SK-N-SH (cell line): Measurements from ENCODE around the gene GALNTL6. TPM values are rescaled to one million over a fixed set of nuclear protein-coding genes. Genes with fewer than 3 reads are reported as not detected.

Experiments used
- CTCF ChIA-PET: fragments of 300-600, 350-600 bp; formaldehyde crosslinking; extraction: SDS; loops from one replicate; lab custom pipeline; 2021; lab: Yijun Ruan, JAX
- POLR2A ChIA-PET: fragments of 350-600 bp; sonication (Branson Sonifier 250); formaldehyde crosslinking; extraction: SDS; loops from one replicate; lab custom pipeline; 2020; ENCODE audit warnings: antibody characterized with exemption, inconsistent platforms; lab: Yijun Ruan, JAX
- DNase-seq: peaks from one replicate; pipeline ENCODE4 v3.0.0; 2012
- H2AFZ ChIP-seq: fragments of 200-600 bp; sonication (generic); 2 replicates; pipeline ENCODE4 v1.8.1; 2016; ENCODE audit warnings: antibody characterized with exemption, mild to moderate bottlenecking, low read depth
- H3F3A ChIP-seq: fragments of 200-600 bp; sonication (generic); replicated peaks from 2 replicates; pipeline ENCODE3; 2016; ENCODE audit warnings: antibody characterized with exemption, mild to moderate bottlenecking; ENCODE audit not compliant: insufficient read depth
- H3K27ac ChIP-seq, 2 experiments: fragments of 200-500 bp in 1 of 2; fragments of 200-600 bp in 1 of 2; sonication (Bioruptor generic) in 1 of 2; sonication (generic), shearing (Covaris generic) in 1 of 2; 2 replicates each; pipeline versions ENCODE4 v1.5.1 to v1.6.1; 2014 to 2016; ENCODE audit warnings: low read depth in 2 of 2, inconsistent platforms in 1 of 2, low read length in 1 of 2, mild to moderate bottlenecking in 1 of 2, mixed read lengths in 1 of 2
- H3K27me3 ChIP-seq: fragments of 200-600 bp; sonication (generic), shearing (Covaris generic); 2 replicates; pipeline ENCODE4 v1.6.1; 2016; ENCODE audit warnings: mixed run types; ENCODE audit not compliant: insufficient read depth
- H3K36me3 ChIP-seq, 2 experiments: fragments of 200-500 bp in 1 of 2; fragments of 200-600 bp in 1 of 2; sonication (Bioruptor generic) in 1 of 2; sonication (generic) in 1 of 2; replicated peaks in 1 of 2; 2 replicates each; pipeline versions ENCODE3 to v1.5.1; 2014 to 2016; ENCODE audit warnings: low read length in 1 of 2, mild to moderate bottlenecking in 1 of 2; ENCODE audit not compliant: insufficient read depth in 2 of 2, control insufficient read depth in 1 of 2
- H3K4me1 ChIP-seq, 2 experiments: fragments of 200-500 bp in 1 of 2; fragments of 200-600 bp in 1 of 2; sonication (Bioruptor generic) in 1 of 2; sonication (generic), shearing (Covaris generic) in 1 of 2; 2 replicates each; pipeline versions ENCODE4 v1.5.1 to v1.6.1; 2014 to 2016; ENCODE audit warnings: low read depth in 1 of 2, low read length in 1 of 2, mixed run types in 1 of 2; ENCODE audit not compliant: insufficient read depth in 2 of 2, control insufficient read depth in 1 of 2
- H3K4me2 ChIP-seq: fragments of 200-600 bp; sonication (generic), shearing (Covaris generic); 2 replicates; pipeline ENCODE4 v1.6.1; 2017; ENCODE audit warnings: mixed run types
- H3K4me3 ChIP-seq, 2 experiments: fragments of 200-500 bp in 1 of 2; fragments of 200-600 bp in 1 of 2; sonication (Bioruptor generic) in 1 of 2; sonication (generic), shearing (Covaris generic) in 1 of 2; 2 replicates each; pipeline versions ENCODE4 v1.5.1 to v1.8.1; 2014 to 2016; ENCODE audit warnings: low read depth in 2 of 2, inconsistent platforms in 1 of 2, low read length in 1 of 2, mild to moderate bottlenecking in 1 of 2, mixed read lengths in 1 of 2, moderate library complexity in 1 of 2
- H3K79me2 ChIP-seq: fragments of 200-600 bp; sonication (generic); 2 replicates; pipeline ENCODE4 v1.8.1; 2017; ENCODE audit warnings: mild to moderate bottlenecking; ENCODE audit not compliant: insufficient read depth
- H3K9ac ChIP-seq: fragments of 200-600 bp; sonication (generic); 2 replicates; pipeline ENCODE4 v1.6.1; 2017; ENCODE audit warnings: mixed run types
- H3K9me2 ChIP-seq: fragments of 200-600 bp; sonication (generic); 2 replicates; pipeline ENCODE4 v1.6.1; 2017; ENCODE audit warnings: mixed run types
- H3K9me3 ChIP-seq: fragments of 200-600 bp; sonication (generic); 2 replicates; pipeline ENCODE4 v1.6.1; 2017; ENCODE audit warnings: mixed run types, mild to moderate bottlenecking, moderate library complexity
- H4K20me1 ChIP-seq: fragments of 200-600 bp; sonication (generic); 2 replicates; pipeline ENCODE4 v1.6.1; 2017; ENCODE audit warnings: mild to moderate bottlenecking, mixed run types; ENCODE audit not compliant: insufficient read depth
- CTCF ChIP-seq: fragments of 200-600 bp; sonication (generic); IDR thresholded peaks from 2 replicates; pipeline ENCODE4 v1.6.1; 2017; ENCODE audit warnings: antibody characterized with exemption, mild to moderate bottlenecking, moderate library complexity
- EP300 ChIP-seq, 2 experiments: IDR thresholded peaks; 2 replicates each; pipeline versions ENCODE4 v1.4.0 to v1.6.1; 2012; ENCODE audit warnings: borderline replicate concordance in 1 of 2, low read depth in 1 of 2, low read length in 1 of 2
- EZH2phosphoT487 ChIP-seq: fragments of 200-600 bp; sonication (generic); IDR thresholded peaks from 2 replicates; pipeline ENCODE4 v1.6.1; 2017; ENCODE audit warnings: low read depth, mixed run types, mild to moderate bottlenecking, antibody characterized with exemption, moderate library complexity, borderline replicate concordance
- MAX ChIP-seq: IDR thresholded peaks from 2 replicates; pipeline ENCODE4 v1.4.0; 2012; ENCODE audit warnings: low read depth
- PBX3 ChIP-seq: IDR thresholded peaks from 2 replicates; pipeline ENCODE4; 2012
- RCOR1 ChIP-seq: fragments of 150-350 bp; IDR thresholded peaks from 2 replicates; pipeline ENCODE4 v1.6.1; 2017; ENCODE audit warnings: antibody characterized with exemption, low read length
- REST ChIP-seq: IDR thresholded peaks from 2 replicates; pipeline ENCODE4 v1.6.1; 2012; ENCODE audit warnings: mild to moderate bottlenecking, low read depth, low read length, moderate library complexity
- RXRA ChIP-seq: IDR thresholded peaks from 2 replicates; pipeline ENCODE4 v1.4.0; 2012; ENCODE audit warnings: low read depth, mild to moderate bottlenecking, borderline replicate concordance
- TEAD4 ChIP-seq: IDR thresholded peaks from 2 replicates; pipeline ENCODE4 v1.4.0; 2012; ENCODE audit warnings: mild to moderate bottlenecking, borderline replicate concordance; ENCODE audit not compliant: insufficient read depth
- WGBS: methylation state at CpG from one replicate; pipeline ENCODE4 v1.1.6; 2017; ENCODE audit warnings: low lambda C conversion rate; 5-methylcytosine and 5-hydroxymethylcytosine counted together
- polyA plus RNA-seq, 3 experiments: library from polyadenylated mRNA; depleted of rRNA; stranded (reverse); fragments of >200 nt; gene quantifications; 2 replicates each; pipeline ENCODE4 v1.2.3, GENCODE V29; 2012
- TF ChIP-seq, protein P1 (sequence below): fragments of 150-350 bp; IDR thresholded peaks from 2 replicates; pipeline ENCODE4 v1.6.1; 2016; ENCODE audit warnings: mild to moderate bottlenecking, low read depth, low read length
- TF ChIP-seq, protein P2 (sequence below): IDR thresholded peaks from 2 replicates; pipeline ENCODE4 v1.4.0; 2012; ENCODE audit warnings: low read depth, borderline replicate concordance

GALNTL6 gene
- polyA plus RNA-seq, 1 of the 3 experiments (the other 2 are of a cell fraction), result 0.07 TPM

DNA sequence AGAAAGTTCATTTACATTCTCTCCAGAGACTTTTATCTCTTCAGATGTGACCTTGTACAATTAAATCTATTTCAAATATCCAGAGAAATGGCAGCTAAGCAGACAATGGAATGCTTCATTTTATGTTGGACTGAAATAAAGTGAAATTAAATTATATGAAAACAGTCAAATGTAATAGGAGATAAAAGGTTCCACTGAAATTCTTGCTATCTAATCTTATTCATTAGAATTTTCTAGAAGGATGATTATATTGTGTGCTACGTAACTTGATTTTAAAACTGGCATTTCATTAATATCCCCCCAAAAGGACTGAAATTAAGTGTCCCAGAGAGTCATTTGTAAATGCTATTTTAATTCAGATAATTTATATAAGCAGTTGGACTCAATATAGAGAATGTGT lies 708.5 kb downstream of the GALNTL6 start (continued):
- TF ChIP-seq CTCF (no peak), EZH2phosphoT487 (no peak), REST (no peak), MAX (no peak)

DNA sequence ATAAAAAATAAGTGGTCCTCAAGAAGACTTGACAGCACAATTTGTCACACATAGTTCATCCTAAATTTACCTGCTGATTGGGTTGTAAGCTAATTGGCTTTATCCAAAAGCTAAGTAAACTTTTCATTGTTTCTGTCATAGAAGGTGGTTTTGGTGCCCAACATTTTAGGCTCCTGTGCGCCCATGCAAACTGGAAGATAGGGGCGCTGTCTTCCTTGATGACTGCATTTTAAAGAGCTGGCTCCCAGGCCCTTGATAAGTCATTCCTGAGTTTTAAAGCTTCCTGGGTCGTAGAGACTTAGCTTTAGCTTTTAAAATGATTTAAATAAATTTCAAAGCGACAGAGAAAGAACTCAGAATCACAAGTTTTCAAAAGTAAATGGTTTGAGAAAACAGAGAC lies 730.0 kb downstream of the GALNTL6 start:
- Histone ChIP-seq H3K27me3 (no peaks in the 10 kb centered on the region), H3K9ac (no peak overlapping the region), H3K4me1 (no peaks in the 10 kb centered on the region), H4K20me1 (no peaks in the 10 kb centered on the region), H3K36me3 (no peaks in the 10 kb centered on the region), H3K9me3 (no peaks in the 10 kb centered on the region), H2AFZ (no peak overlapping the region), H3K4me2 (no peak overlapping the region), H3K79me2 (no peaks in the 10 kb centered on the region), H3K4me3 (no peak overlapping the region), H3K27ac (no peak overlapping the region), H3K9me2 (no peaks in the 10 kb centered on the region), H3F3A (no peaks in the 10 kb centered on the region)
- POLR2A ChIA-PET, result no interaction called here
- WGBS, result 60% methylated on average over 4 of the region's 4 CpGs
- TF ChIP-seq RCOR1, result no peak
- TF ChIP-seq RXRA, result no peak
- no peak for TF ChIP-seq TEAD4
- TF ChIP-seq, protein P1, sequence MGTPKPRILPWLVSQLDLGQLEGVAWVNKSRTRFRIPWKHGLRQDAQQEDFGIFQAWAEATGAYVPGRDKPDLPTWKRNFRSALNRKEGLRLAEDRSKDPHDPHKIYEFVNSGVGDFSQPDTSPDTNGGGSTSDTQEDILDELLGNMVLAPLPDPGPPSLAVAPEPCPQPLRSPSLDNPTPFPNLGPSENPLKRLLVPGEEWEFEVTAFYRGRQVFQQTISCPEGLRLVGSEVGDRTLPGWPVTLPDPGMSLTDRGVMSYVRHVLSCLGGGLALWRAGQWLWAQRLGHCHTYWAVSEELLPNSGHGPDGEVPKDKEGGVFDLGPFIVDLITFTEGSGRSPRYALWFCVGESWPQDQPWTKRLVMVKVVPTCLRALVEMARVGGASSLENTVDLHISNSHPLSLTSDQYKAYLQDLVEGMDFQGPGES, result no peak
- TF ChIP-seq, protein P2, sequence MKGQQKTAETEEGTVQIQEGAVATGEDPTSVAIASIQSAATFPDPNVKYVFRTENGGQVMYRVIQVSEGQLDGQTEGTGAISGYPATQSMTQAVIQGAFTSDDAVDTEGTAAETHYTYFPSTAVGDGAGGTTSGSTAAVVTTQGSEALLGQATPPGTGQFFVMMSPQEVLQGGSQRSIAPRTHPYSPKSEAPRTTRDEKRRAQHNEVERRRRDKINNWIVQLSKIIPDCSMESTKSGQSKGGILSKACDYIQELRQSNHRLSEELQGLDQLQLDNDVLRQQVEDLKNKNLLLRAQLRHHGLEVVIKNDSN, result no peak
- TF ChIP-seq EP300 (IDR thresholded peaks at IDR 0.05; ENCODE audit: borderline replicate concordance in 1 of 2, low read depth in 1 of 2, low read length in 1 of 2), result no peak
- no peak for TF ChIP-seq PBX3
- DNase-seq, result no peak
- CTCF ChIA-PET, result no interaction called here
